HL-60/S4 (cell line): ENCODE results near the gene XPC.

Experiments
- in situ Hi-C: fragments of 300-500 bp; cut with MboI; formaldehyde crosslinking; loops from 2 replicates; pipeline ENCODE4 v1.14.3; 2022; ENCODE audit warnings: low sequenced_read_pairs

XPC gene

DNA sequence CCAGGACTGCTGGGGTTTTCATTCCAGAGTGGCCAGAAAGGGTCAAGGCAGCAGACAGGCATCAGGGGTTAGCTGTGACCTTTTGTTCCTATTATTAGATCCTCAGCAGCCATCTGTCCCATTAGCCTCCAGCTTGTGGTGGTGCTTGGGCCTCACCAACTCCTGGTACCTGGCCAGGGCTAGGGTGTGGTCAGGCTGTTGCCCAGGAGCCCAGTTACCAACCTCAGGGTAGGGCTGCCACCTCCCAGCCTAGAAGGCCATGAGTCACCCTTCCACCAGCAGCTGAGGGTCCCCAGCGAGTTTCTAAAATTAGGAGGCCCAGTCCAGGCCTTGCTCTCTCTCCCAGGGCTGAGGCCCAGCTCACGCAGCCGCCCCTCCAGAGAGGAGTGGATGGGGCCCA is 41.4 kb downstream of the XPC start:
- in situ Hi-C loops = no loop called here

DNA sequence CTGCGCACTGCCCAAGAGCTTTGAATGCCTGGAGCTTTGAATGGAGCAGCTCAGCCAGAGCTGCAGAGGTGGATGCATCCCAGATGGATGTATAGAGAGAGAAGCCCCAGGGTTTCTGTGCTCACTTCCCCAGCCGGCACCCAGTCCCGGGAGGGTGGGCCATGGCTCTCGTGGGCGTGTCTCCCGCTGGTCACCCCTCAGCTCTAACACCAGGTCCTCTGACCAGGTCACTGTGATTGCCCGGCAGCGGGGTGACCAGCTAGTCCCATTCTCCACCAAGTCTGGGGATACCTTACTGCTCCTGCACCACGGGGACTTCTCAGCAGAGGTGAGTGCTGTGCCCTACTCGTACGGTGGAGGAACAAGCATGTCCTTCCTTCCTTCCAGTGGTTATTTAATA is 42.8 kb downstream of the XPC start:
- in situ Hi-C loops = no loop called here

- in situ Hi-C loops = no loop called here
Observed at GRCh38 chr3:14134291-14134690, 44.1 kb downstream of the XPC start.

- in situ Hi-C loops = no loop called here
Observed at GRCh38 chr3:14133876-14134275, 44.5 kb downstream of the XPC start.

DNA sequence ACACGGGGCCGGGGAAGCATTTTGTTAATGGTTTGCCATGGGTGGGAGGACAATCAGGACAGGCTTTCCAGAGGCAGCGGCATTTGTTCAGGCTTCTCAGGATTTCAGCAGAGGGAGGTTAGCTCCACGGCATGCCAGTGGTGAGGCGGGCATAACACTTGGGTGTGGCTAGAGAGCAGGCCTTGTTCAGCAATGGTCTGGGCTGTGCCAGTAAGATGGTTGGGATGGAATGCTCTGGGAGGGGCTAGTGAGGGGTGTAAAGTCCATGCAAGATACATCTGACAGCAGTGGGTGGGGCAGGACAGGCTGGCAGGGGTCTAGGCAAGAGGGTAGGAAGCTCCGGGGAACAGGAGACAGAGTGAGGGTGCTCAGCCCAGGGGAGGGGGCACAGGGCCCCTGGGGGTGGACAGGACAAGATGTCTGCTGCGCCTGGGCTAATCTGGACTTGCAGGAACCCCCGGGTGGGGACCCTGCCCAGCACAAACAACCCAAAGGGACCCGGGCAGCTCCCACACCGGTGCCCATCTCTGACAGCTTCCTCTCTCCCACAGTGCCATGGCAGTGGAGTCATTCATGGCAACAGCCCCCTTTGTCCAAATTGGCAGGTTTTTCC is 45.1 kb downstream of the XPC start:
- in situ Hi-C loops = no loop called here

DNA sequence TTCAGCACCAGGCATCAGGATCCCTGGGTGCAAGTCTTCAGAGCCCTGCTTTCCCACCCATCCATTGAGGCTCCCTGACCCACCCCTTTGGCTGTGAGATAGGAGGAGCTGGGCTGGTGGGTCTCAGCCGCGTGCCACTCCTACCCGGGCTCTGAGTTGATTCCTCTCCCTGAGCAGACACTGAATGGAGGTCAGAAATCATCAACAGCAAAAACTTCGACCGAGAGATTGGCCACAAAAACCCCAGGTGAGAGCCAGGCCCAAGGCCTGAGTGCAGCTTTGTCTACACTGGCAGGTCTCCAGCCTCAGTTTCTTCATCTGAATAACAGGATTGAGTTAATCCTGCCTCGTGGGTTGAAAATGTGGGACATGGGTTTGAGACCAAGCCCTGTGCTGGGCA is 45.7 kb downstream of the XPC start:
- in situ Hi-C loops = no loop called here

DNA sequence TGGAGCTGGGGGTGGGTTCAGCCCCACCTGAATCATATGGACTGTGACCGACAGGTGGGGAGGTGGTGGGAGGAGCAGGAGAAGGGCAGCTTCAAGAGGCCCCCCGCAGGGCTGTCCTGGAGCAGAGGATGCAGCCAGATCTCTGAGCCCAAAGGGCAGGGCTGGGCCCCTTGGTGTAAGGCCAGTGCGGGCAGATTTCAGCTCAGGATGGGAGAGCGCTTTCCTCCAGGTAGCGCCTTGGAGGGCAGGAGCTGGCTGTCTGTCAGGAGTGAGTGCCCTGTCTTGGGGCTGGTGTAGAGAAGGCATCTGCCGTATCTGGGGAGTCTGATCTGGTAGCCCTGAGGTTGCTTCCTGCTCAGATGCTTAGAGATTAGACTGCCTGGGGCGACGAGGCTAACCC is 46.3 kb downstream of the XPC start:
- in situ Hi-C loops = no loop called here

DNA sequence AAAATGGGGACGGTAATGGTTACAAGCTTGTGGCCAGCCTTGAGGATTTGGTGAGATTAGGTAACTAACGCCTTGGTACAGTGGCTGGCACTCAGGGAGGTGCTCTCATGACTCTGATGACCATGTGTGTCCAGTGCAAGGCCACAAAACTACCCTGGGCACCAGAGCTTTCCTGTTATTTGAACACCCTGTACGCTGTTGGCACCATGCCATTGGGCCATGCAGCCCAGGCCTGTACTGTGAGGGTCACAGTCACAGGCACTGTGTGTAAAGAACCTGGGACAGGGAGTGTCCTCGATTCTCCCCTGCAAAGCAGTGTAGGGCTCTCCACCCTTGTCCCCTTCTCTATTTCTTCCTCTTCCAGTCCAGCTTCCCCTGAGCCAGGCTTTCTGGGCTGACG is 47.3 kb downstream of the XPC start:
- in situ Hi-C loops = no loop called here

GRCh38 chr3:14130707-14131106 is 47.7 kb downstream of the XPC start:
- in situ Hi-C loops = no loop called here

DNA sequence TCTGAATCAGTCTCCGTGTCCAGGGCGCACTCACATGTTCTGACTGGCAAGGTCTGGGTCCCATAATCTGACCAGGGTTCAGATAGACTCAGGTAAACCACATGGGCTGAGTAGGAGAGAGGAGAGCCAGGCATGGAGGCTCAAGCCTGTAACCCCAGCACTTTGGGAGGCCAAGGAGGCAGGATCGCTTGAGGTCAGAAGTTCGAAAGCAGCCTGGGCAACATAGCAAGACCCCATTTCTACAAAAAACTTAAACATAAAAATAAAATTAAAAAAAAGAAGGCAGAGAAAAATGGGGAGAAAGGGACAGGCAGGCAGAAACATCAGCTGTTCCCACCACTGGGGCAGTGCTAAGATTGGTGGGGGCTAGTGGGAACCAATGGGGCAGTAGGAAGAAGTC is 48.2 kb downstream of the XPC start:
- in situ Hi-C loops = no loop called here

DNA sequence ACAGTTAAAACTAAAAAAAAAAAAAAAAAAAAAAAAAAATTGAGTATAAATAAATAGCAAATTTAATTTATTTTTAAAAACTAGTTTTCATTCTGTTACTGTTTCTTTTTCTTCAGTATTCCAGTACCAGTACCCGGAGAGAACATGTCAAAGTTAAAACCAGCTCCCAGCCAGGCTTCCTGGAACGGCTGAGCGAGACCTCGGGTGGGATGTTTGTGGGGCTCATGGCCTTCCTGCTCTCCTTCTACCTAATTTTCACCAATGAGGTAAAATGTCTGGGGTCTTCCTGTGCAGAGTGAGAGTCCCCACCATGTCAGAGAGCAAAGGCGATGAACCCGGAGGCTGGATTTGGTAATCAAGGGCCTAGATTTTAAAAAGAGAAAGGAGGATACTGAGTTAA is 49.1 kb downstream of the XPC start:
- in situ Hi-C loops = no loop called here

DNA sequence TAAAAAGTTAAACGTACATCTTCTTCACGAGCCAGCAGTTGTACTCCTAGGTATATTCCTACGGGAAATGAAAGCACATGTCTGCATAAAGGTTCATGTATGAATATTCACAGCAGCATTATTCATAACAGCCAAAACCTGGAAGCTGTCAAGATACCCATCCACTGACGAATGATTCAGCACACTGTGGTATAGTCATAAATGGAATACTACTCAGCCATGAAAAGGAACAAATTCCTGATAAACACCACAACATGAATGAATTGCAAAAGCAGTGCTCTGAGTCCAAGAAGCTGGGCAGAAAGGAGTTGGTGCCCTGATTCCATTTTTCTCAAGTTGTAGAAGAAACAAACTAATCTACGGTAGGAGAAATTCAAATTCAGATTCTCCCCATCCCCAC is 49.7 kb downstream of the XPC start:
- in situ Hi-C loops = no loop called here

GRCh38 chr3:14127516-14128161 is 50.8 kb downstream of the XPC start:
- in situ Hi-C loops = no loop called here

DNA sequence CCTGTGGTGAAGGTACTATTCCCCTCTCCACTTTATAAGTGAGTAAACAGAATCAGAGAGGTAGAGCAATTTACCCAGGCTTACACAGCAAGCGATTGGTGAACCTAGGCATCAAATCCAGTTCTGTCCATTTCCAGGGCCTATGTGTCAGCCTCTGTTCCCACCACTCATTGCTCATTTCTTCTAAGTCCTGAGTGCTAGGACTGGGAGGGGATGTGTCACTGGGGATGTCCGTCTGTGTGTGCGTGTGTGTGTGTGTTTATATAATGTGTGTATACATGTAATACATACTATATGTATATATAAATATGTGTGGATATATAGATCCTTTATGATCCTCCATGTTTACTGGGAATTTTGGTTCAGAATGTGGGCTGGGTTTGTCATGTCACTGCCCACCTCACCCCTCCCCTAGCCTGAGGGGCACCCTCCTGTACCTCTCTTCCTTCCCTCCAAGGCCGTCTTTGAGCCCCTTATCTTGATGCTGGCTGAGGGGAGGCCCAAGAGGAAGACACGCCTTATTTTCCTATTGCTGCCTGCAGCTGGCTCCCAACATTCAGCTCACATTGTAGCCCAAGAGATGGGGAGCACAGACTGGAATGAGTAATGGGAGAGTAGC is 51.4 kb downstream of the XPC start:
- in situ Hi-C loops = no loop called here

DNA sequence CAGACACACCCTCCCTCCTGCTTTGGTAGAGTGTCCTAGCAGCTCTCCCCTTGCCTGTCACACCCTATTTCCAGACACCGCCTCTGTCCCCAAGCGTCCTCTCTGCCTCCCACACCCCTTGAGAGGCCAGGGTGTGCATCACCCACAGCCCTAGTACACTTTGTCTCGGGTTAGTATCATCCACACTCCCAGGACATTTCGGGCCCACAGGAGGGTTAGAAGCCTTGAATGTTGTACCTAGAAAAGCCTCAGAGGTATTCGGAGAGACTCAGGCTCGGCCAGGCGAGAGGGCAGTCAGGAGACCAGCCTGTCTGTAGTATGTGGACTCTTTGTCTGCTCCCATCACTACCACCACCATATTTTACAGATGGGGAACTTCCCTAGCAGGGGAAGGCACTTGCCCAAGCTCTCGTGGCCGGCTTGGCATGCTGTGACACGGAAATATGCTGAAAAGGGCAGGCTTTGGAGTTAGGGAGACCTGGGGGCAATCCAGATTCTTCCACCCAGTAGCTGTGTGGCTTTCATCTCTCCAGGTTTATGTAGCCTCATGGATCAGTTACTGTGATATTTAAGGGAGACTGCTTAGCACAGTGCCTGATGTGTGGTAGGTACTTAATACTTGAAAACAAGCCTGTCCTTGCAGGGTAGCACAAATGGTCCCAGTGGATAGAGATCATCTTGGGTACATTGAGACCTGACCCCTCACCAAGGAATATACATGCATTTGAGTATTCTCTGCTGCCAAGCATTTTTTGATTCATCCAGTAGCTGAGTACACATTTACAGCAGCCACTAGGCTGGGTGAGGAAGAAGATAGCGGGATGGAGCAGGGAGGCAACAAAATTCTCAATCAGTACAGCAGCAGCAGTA is 52.1 kb downstream of the XPC start:
- in situ Hi-C loops = no loop called here

DNA sequence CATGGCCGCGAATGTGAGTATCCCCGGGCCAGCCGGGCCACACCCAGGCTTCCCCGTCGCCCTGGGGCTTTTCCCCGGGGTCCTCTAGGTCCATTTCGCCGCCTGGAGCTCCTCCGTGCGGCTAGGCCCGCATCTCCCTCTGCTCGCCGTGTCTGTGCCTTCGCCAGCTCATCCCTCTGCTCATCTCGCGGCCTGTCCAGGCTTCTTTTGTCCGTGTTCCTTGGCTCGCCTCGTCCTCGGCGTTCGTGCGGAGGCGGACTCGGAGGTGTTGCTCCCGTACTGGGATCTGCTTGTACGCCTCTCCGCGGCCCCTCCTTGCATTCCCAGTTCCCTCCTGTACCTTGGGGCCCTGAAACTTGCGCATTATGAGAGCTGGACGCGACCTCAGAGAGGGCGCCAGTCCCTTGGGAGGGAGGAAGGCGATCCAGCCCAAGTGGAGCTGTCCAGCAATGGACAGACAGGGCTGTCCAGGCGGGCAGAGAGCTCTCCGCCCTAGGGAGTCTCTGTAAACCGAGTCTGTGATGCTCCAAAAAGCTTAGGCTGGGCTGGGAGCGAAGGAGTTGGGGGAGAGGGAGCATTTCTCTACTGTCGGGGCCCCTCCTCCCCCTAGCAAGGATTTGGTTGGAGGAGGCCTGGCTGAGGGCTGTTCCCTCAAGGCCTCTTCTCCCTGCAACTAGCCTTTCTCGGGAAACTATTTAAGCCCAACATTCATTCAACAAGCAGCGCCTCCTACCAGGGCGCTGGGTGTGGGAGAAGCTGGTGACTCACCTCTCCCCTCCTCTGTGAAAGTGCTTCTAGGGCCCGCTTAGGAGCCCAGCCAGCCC is 53.0 kb downstream of the XPC start:
- in situ Hi-C loops = no loop called here

DNA sequence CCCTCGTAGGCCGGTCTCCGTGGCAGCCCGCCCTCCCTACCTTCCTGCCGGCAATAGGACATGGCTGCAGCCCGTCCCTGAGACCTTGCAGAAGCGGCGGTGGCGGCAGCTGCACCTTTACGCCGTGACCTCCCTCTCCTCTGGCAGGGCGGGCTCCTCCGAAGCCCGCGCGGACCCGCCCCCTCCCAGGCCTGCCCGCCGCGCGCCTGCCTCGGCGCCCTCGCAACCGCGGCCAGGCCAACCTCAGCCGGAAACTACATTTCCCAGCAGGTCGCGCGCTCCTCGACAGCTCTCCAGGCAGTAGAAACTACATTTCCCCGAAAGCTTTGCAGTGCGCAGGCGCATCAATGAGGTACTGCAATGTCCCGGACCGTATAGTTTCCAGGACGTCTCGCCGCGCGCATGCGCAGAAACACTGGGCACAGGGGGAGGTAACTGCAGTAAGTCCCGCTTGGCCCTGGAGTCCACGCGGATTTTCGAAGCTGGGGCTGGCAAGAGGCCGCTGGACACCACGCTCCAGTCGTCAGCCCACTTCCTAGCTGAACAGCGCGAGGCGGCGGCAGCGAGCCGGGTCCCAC is 53.7 kb downstream of the XPC start, which contains the start of the genes CHCHD4 and TMEM43:
TSS of gene CHCHD4 (minus strand) at position 256 of the 578 bp plus-strand sequence. CDS start at position 62, 194 bp downstream.
TSS of gene TMEM43 (plus strand) at position 438 of the 578 bp plus-strand sequence. CDS start 142 bp downstream, outside the sequence.
- in situ Hi-C loops = no loop called here

DNA sequence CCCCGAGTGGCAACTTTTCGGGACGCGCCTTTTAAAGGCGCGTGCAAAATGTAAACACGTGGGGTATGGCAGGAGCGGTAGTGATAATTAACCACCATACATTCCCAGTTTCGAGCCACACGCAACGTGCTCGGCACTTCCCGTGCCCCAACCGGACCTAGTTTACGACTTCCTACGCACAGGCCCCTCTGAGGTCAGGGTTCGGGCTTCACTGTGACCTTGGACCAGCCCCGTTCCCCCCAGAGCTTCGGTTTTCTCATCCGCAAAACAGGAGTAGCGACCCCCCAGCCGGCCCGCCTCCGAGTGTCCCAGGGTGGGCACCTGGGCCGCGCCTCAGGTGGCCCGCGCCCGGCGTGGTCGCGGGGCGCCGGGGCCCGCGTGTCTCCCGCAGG is 54.2 kb downstream of the XPC start:
- in situ Hi-C loops = no loop called here

DNA sequence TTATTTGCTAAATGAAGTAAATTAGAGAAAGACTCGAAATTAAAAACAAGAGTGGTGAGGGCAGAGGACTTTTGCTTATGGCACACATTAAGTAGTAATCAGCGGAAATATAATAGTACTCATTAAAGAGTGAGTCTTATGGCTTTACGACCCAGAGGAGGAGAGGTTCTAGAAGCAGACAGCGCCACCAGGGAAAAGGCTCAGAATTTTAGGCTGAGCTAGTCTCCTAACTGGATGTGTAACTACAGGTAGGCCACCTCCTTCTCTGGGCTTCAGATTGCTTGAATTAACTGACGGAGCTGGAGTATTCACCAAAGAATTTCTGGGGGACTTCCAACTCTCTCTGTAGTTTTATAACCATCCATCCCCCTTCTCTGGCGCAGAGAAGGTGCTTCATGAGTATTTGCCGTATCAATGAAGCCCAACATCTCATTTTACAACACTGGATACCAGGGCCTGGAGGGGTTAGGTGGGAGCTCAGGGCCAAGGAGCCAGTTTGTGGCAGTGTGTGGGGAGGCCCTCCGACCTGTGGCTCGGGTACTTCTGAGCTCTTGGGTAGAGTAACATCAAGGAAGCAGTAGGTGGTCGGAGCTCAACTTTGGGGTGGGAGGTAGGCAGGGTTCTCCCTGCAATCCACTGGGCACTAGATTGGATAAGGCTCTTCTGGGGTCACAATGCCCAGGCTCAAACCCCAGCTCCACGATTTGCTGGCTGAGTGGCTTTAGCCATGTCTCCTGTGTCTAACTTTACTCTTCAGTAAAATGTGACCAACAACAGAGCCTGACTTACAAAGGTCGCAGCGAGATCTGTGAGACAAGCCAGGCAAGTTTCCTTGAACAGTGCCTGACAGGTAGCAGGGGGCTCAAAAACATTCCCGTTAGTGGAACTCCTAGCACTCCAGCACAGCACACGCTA is 54.8 kb downstream of the XPC start:
- in situ Hi-C loops = no loop called here
